ENCODE measurements around the gene TUBG2. TPM values are rescaled to one million over a fixed set of nuclear protein-coding genes. Genes with fewer than 3 reads are reported as not detected.
A peak's percentile ranks its signal among the peaks of the same experiment; 100 is the strongest.

The TUBG2 gene
- total and polyA plus RNA-seq, 4 donors, result 6.9 to 22.0 (median 11.7) TPM

DNA sequence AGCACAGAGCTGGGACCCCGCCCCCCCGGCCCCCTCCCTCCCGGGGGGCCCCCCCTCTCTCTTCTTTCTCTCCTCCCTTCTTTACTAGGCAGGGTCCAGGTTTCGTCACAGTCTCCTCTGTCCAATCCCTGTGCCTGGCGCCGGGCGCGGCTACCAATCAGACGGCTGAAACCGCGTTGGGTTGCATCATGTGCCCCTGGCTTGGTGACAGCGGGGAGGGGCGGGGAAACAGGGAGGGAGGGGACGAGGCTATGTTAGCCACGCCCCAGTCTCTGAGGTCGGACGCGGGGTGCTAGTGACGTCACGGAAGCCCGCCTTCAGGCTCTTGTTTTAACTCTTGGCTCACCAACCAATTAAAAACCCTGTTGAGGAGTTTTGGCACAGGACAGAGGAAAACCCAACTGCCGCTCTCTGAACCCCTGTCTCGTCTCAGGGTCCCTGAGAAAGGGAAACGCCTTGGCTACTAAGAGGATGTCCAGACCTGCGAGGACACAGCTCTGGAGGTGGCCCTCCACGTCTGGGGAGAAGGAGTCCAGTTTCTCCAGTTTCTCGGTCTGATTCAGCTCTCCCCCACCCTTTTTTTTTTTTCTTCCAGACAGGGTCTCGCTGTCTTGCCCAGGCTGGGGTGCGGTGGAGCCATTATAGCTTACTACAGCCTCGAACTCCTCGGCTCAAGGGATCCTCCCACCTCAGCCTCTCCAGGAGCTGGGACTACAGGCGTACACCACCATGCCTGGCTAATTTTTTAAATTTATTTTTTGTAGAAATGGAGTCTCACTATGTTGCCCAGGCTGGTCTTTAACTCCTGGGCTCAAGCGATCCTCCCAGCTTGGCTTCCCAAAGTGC is 18.2 kb downstream of the TUBG2 start:
- Histone ChIP-seq H3K9me3 (ENCODE audit: control insufficient read depth in 4 of 4, insufficient read depth in 3 of 4, low read length in 3 of 4) (no peaks in the 10 kb centered on the region), H3K27me3 (ENCODE audit: control insufficient read depth in 3 of 3, insufficient read depth in 3 of 3, low read length in 2 of 3) (peaks cover 0 to 9% (median 5%) of the 10 kb centered on the region in 3 donors), H3K4me3 (peak overlapping the region; percentile 76), H3K36me3 (ENCODE audit: control insufficient read depth in 4 of 4, insufficient read depth in 4 of 4, low read length in 4 of 4) (peaks cover 0 to 16% (median 6%) of the 10 kb centered on the region in 4 donors), H3K27ac (ENCODE audit: low read depth in 1 of 2, low read length in 1 of 2) (peak overlapping the region; percentile 96 to 100), H3K4me1 (ENCODE audit: control insufficient read depth in 5 of 5, insufficient read depth in 5 of 5, low read length in 5 of 5) (peaks cover 12 to 55% (median 16%) of the 10 kb centered on the region in 5 donors), H3K9ac (ENCODE audit: insufficient read depth in 1 of 2, low read length in 2 of 2) (peak overlapping the region in 1 of 2 donors; percentile 85)
- TF ChIP-seq, protein P1, sequence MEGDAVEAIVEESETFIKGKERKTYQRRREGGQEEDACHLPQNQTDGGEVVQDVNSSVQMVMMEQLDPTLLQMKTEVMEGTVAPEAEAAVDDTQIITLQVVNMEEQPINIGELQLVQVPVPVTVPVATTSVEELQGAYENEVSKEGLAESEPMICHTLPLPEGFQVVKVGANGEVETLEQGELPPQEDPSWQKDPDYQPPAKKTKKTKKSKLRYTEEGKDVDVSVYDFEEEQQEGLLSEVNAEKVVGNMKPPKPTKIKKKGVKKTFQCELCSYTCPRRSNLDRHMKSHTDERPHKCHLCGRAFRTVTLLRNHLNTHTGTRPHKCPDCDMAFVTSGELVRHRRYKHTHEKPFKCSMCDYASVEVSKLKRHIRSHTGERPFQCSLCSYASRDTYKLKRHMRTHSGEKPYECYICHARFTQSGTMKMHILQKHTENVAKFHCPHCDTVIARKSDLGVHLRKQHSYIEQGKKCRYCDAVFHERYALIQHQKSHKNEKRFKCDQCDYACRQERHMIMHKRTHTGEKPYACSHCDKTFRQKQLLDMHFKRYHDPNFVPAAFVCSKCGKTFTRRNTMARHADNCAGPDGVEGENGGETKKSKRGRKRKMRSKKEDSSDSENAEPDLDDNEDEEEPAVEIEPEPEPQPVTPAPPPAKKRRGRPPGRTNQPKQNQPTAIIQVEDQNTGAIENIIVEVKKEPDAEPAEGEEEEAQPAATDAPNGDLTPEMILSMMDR (IDR thresholded peaks at IDR 0.05; ENCODE audit: control extremely low read depth, extremely low read depth), result no peak
- peak; percentile 65 for ATAC-seq (ENCODE audit: insufficient read depth, low FRiP score)
- peak; percentile 100 for DNase-seq
- 2 to 4% methylated on average over 30 to 33 of the region's 33 CpGs for WGBS, 2 donors

DNA sequence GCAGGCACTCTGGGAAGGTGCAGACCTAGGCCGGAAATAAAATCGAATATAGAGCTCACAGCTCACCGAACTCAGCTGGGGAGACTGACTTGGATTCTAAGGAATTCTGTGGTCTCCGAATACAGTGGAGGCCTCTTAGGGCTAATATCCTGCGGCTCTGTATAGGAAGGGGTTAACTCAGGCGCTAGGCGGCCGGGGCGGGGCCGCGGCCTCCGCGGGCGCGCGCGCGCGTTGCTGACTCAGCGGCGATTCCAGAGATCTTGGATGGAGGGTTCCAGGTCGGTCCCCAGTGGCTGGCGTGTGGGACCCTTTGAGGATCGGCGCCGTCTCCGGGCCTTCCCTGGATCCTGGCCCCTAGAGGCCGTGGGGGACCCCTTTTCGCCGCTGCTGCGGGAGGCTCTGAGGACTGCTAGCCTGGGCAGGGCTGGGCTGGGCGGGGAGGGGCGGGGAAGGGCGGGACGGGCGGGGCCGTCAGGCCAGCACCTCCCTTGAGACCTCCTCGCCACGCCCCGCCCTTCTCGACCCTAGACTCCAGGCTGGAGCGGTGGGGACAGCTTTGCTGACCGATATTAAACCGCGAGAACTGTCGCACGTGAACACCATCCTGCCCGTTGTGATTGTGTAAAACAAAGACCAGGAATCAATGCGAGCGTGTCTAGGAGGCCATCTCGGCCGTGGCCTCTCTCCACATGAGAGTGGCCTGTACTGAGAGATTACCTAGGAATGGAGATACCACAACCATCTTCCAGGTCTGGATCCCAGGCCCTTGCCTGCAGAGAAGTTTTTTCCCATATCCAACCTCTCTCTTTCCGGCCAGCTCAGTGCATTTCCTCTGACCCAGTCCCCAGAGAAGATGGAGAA is 19.1 kb downstream of the TUBG2 start:
- DNase-seq (peak; percentile 91 to 94 (median 93)), ATAC-seq (ENCODE audit: insufficient read depth, low FRiP score) (peak; percentile 41)
- H3K27me3 ChIP-seq (ENCODE audit: control insufficient read depth in 3 of 3, insufficient read depth in 3 of 3, low read length in 2 of 3), result peaks cover 0 to 15% (median 5%) of the 10 kb centered on the region in 3 donors
- peaks cover 0 to 7% (median 2%) of the 10 kb centered on the region in 4 donors for H3K36me3 ChIP-seq (ENCODE audit: control insufficient read depth in 4 of 4, insufficient read depth in 4 of 4, low read length in 4 of 4)
- WGBS, 2 donors, result 0 to 1% methylated on average over 49 to 53 of the region's 53 CpGs
- peaks cover 12 to 62% (median 18%) of the 10 kb centered on the region in 5 donors for H3K4me1 ChIP-seq (ENCODE audit: control insufficient read depth in 5 of 5, insufficient read depth in 5 of 5, low read length in 5 of 5)
- TF ChIP-seq, protein P1 (IDR thresholded peaks at IDR 0.05; ENCODE audit: control extremely low read depth, extremely low read depth), result no peak
- peak overlapping the region; percentile 96 to 100 for H3K27ac ChIP-seq (ENCODE audit: low read depth in 1 of 2, low read length in 1 of 2)
- H3K9me3 ChIP-seq (ENCODE audit: control insufficient read depth in 4 of 4, insufficient read depth in 3 of 4, low read length in 3 of 4), result no peaks in the 10 kb centered on the region
- H3K9ac ChIP-seq (ENCODE audit: insufficient read depth in 1 of 2, low read length in 2 of 2), result peak overlapping the region; percentile 60 to 69
- H3K4me3 ChIP-seq, result peak overlapping the region; percentile 54

DNA sequence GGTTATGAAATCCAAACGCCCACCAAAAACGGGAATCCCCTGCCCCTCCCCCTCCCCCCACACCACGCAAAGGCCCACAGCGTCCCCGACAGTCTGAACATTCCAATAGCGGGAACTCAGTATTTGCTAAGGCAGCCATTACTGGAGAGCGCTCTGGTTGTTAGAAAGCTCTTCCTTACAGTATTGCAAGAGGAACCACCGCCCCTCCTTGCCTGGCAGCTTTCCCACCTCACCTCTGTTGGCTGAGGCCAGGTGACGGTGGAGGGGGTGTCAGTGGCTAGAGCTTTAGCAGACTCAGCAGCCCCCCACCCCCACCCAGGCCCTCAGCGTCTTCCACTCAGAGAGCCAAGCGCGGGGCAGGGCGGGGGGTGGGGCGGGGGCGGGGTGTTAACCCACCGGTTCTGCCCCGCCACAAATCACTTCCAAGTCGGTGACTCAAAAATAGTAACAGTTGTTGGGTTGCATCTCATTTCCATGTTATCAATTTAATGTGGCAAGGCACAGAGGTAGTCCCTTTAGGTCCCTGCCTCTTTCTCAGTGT is 19.9 kb downstream of the TUBG2 start:
- TF ChIP-seq, protein P1 (IDR thresholded peaks at IDR 0.05; ENCODE audit: control extremely low read depth, extremely low read depth), result no peak
- H3K27me3 ChIP-seq (ENCODE audit: control insufficient read depth in 3 of 3, insufficient read depth in 3 of 3, low read length in 2 of 3), result peaks cover 0 to 23% (median 9%) of the 10 kb centered on the region in 3 donors
- no peak for ATAC-seq (ENCODE audit: insufficient read depth, low FRiP score)
- peaks cover 12 to 61% (median 23%) of the 10 kb centered on the region in 5 donors for H3K4me1 ChIP-seq (ENCODE audit: control insufficient read depth in 5 of 5, insufficient read depth in 5 of 5, low read length in 5 of 5)
- H3K27ac ChIP-seq (ENCODE audit: low read depth in 1 of 2, low read length in 1 of 2), result peak overlapping the region; percentile 97 to 100
- H3K9ac ChIP-seq (ENCODE audit: insufficient read depth in 1 of 2, low read length in 2 of 2), result peak overlapping the region; percentile 25 to 49
- peak; percentile 72 to 78 (median 74) for DNase-seq
- WGBS, 2 donors, result 3 to 5% methylated on average over 18 of the region's 18 CpGs
- no peak overlapping the region for H3K4me3 ChIP-seq
- H3K36me3 ChIP-seq (ENCODE audit: control insufficient read depth in 4 of 4, insufficient read depth in 4 of 4, low read length in 4 of 4), result no peaks in the 10 kb centered on the region
- H3K9me3 ChIP-seq (ENCODE audit: control insufficient read depth in 4 of 4, insufficient read depth in 3 of 4, low read length in 3 of 4), result no peaks in the 10 kb centered on the region
